Activated T-cell treated with anti-CD3 and anti-CD28 coated beads, Interleukin-2, amount 50 U/mL, for 4 hours (primary cell): ENCODE data around the gene SBNO2. TPM values are rescaled to one million over a fixed set of nuclear protein-coding genes. Genes with fewer than 3 reads are reported as not detected.
A peak's percentile ranks its signal among the peaks of the same experiment; 100 is the strongest.

Experiments
- ATAC-seq, 2 donors: fragments of 200-7000 bp; cut with Tn5 transposase; one replicate each; pipeline ENCODE4 v1.10.0; 2021
- DNase-seq: peaks from one replicate; pipeline ENCODE4 v3.0.0-alpha.2; 2020
- H3K27me3 Mint-ChIP-seq: one replicate; pipeline ENCODE4 v1.8.0; 2021; ENCODE audit warnings: low read depth, mixed read lengths
- H3K36me3 Mint-ChIP-seq: one replicate; pipeline ENCODE4 v1.8.0; 2022; ENCODE audit warnings: mixed read lengths; ENCODE audit not compliant: insufficient read depth
- H3K4me1 Mint-ChIP-seq: one replicate; pipeline ENCODE4 v1.8.0; 2021; ENCODE audit warnings: low read depth, mixed read lengths
- H3K4me3 Mint-ChIP-seq: one replicate; pipeline ENCODE4 v1.8.0; 2021; ENCODE audit warnings: mild to moderate bottlenecking, moderate library complexity, mixed read lengths
- H3K9me3 Mint-ChIP-seq: one replicate; pipeline ENCODE4 v1.8.0; 2021; ENCODE audit warnings: mixed read lengths
- total RNA-seq, 3 donors: library from RNA; stranded (reverse); gene quantifications; one replicate each; pipeline ENCODE4 v1.2.1, GENCODE V29; 2021

SBNO2 gene
- total RNA-seq, 3 donors from 2014 or later, result 134 to 140 (median 139) TPM

DNA sequence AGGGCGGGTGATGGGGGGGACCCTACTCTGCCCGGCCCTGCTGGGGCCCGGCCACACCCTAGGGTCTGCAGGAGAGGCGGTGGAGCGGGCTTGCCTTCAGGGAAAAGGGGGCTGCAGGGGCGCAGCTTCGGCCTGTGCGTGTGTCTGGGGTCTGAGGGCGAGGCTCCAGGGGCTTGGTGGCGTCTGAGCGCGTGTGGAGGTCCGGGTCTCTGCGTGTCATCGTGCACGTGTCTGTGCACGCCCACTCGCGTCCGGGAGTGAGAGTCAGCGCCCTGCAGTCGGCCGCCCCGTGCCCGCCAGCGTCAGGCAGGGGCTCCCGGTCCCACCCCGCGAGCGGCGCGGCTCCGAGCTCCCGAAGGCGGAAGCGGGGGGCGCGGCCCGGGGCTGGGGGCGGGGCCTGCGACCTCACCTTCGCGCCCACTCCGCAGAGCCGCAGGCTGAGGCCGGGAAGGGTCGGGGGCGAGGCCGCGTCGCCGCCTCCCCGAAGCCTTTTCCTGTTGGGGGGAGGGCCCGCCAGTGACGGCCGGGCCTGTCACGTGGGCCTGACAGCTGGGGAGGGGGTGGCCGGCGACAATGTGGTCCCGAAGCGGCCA is 107.2 kb downstream of the SBNO2 start, which contains the start of gene ARHGAP45:
Gene ARHGAP45 (plus strand): TSS at position 420 of the 593 bp plus-strand sequence. CDS start 239 bp downstream, outside the sequence.
- Mint-ChIP-seq H3K9me3 (no peaks in the 10 kb centered on the region), H3K4me1 (peaks cover 40% of the 10 kb centered on the region), H3K4me3 (peak within 1 kb of the TSS; percentile 89), H3K27me3 (no peaks in the 10 kb centered on the region), H3K36me3 (peaks cover 10% of the 10 kb centered on the region)
- peak; percentile 78 for DNase-seq
- peak; percentile 64 to 66 for ATAC-seq

- peak overlapping the region; percentile 53 for H3K4me3 Mint-ChIP-seq
- H3K4me1 Mint-ChIP-seq, result peaks cover 37% of the 10 kb centered on the region
- H3K27me3 Mint-ChIP-seq, result no peaks in the 10 kb centered on the region
- DNase-seq (no peak), ATAC-seq (no peak)
- H3K36me3 Mint-ChIP-seq, result peaks cover 7% of the 10 kb centered on the region
- no peaks in the 10 kb centered on the region for H3K9me3 Mint-ChIP-seq
These were observed 107.8 kb downstream of the SBNO2 start for GRCh38 chr19:1066251-1066747.

GRCh38 chr19:1065606-1066109 is 108.4 kb downstream of the SBNO2 start:
- Mint-ChIP-seq H3K4me1 (peaks cover 37% of the 10 kb centered on the region), H3K9me3 (no peaks in the 10 kb centered on the region), H3K4me3 (peak overlapping the region; percentile 49), H3K27me3 (no peaks in the 10 kb centered on the region), H3K36me3 (peaks cover 7% of the 10 kb centered on the region)
- DNase-seq, result no peak
- no peak for ATAC-seq

DNA sequence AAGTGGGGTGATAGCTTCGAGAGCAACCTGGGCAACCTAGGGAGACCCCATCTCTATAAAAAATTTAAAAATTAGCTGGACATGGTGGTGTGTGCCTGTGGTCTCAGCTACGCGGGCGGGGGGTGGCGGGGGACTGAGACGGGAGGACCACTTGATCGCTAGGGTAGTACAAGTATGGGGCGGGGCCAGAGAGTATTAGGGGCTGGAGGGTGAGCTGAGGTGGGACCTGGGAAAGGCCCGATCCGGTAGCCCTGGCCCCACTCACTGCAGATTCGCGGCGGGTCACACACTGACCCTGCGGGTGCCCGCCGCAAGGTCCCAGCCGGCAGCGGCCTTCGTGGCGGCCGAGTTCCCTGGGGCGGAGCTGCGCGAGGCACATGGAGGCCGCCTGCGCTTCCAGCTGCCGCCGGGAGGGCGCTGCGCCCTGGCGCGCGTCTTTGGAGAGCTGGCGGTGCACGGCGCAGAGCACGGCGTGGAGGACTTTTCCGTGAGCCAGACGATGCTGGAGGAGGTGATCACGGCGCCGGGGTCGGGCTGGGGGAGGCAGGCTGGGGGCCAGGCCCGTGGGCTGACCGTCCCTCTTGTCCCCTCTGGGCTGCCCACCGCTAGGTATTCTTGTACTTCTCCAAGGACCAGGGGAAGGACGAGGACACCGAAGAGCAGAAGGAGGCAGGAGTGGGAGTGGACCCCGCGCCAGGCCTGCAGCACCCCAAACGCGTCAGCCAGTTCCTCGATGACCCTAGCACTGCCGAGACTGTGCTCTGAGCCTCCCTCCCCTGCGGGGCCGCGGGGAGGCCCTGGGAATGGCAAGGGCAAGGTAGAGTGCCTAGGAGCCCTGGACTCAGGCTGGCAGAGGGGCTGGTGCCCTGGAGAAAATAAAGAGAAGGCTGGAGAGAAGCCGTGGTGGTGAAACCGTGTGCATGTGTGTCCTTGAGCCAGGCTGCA is 109.1 kb downstream of the SBNO2 start:
- no peaks in the 10 kb centered on the region for H3K27me3 Mint-ChIP-seq
- ATAC-seq (peak; percentile 47 to 52), DNase-seq (peak; percentile 71)
- H3K36me3 Mint-ChIP-seq, result peaks cover 7% of the 10 kb centered on the region
- H3K9me3 Mint-ChIP-seq, result no peaks in the 10 kb centered on the region
- H3K4me1 Mint-ChIP-seq, result peaks cover 35% of the 10 kb centered on the region
- peak overlapping the region; percentile 49 for H3K4me3 Mint-ChIP-seq

- ATAC-seq, result no peak
- no peak for DNase-seq
- Mint-ChIP-seq H3K9me3 (no peaks in the 10 kb centered on the region), H3K27me3 (no peaks in the 10 kb centered on the region), H3K4me3 (no peak overlapping the region), H3K4me1 (peaks cover 29% of the 10 kb centered on the region), H3K36me3 (peaks cover 3% of the 10 kb centered on the region)
These were observed 110.0 kb downstream of the SBNO2 start for GRCh38 chr19:1063909-1064660.

DNA sequence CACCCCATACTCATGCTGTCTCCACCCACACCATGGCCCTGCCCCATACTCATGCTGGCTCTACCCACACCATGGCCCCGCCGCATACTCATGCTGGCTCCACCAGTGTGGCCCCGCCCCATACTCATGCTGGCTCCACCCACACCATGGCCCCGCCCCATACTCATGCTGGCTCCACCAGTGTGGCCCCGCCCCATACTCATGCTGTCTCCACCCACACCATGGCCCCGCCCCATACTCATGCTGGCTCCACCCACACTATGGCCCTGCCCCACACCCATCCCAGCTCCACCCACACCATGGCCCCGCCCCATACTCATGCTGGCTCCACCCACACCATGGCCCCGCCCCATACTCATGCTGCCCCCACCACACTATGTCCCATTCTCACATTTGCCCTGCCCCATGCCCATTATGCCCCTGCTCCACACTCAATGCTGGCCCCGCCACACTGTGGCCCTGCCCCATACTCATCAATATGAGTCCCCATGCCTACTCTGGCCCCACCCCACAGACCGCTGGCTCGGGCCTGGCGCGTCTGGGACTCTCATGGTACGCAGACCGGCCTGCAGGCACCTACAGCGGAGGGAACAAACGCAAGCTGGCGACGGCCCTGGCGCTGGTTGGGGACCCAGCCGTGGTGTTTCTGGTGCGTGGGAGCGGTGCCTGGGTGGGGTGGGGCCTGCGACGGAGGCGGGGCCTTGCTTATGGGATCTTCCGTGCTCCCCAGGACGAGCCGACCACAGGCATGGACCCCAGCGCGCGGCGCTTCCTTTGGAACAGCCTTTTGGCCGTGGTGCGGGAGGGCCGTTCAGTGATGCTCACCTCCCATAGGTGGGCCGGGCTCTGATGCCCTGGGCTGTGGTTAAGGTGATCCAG is 110.8 kb downstream of the SBNO2 start:
- H3K4me3 Mint-ChIP-seq, result no peak overlapping the region
- no peaks in the 10 kb centered on the region for H3K27me3 Mint-ChIP-seq
- H3K9me3 Mint-ChIP-seq, result no peaks in the 10 kb centered on the region
- ATAC-seq (peak in 1 of 2 donors; percentile 7), DNase-seq (no peak)
- H3K4me1 Mint-ChIP-seq, result peaks cover 26% of the 10 kb centered on the region
- no peaks in the 10 kb centered on the region for H3K36me3 Mint-ChIP-seq

- Mint-ChIP-seq H3K4me3 (no peak overlapping the region), H3K36me3 (peaks cover under 1% of the 10 kb centered on the region), H3K4me1 (peaks cover 34% of the 10 kb centered on the region), H3K27me3 (no peaks in the 10 kb centered on the region), H3K9me3 (no peaks in the 10 kb centered on the region)
- DNase-seq (no peak), ATAC-seq (no peak)
These were observed 111.6 kb downstream of the SBNO2 start for GRCh38 chr19:1062387-1063029.

DNA sequence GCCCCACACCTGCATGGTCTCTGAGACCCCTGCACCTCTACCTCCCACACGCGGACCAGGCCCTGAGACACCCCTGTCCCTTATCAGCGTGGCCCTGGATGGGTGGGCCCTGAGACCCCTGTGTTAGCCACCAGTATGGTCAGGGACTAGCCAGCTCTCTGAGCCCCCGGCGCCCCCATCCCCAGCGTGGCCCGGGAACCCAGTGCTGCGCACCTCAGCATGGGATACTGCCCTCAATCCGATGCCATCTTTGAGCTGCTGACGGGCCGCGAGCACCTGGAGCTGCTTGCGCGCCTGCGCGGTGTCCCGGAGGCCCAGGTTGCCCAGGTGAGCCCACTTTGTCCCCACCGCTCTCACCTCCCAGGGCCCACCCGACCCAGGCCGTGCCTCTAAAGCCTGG is 112.1 kb downstream of the SBNO2 start:
- ATAC-seq (no peak), DNase-seq (no peak)
- Mint-ChIP-seq H3K36me3 (peaks cover 3% of the 10 kb centered on the region), H3K9me3 (no peaks in the 10 kb centered on the region), H3K27me3 (no peaks in the 10 kb centered on the region), H3K4me1 (peaks cover 39% of the 10 kb centered on the region), H3K4me3 (no peak overlapping the region)

- Mint-ChIP-seq H3K36me3 (peaks cover 11% of the 10 kb centered on the region), H3K4me3 (no peak overlapping the region), H3K9me3 (no peaks in the 10 kb centered on the region), H3K4me1 (peaks cover 36% of the 10 kb centered on the region), H3K27me3 (no peaks in the 10 kb centered on the region)
- DNase-seq (no peak), ATAC-seq (no peak)
These were observed 113.4 kb downstream of the SBNO2 start for GRCh38 chr19:1060689-1061088.

- no peak overlapping the region for H3K4me3 Mint-ChIP-seq
- no peaks in the 10 kb centered on the region for H3K9me3 Mint-ChIP-seq
- H3K4me1 Mint-ChIP-seq, result peaks cover 23% of the 10 kb centered on the region
- DNase-seq (no peak), ATAC-seq (no peak)
- peaks cover 11% of the 10 kb centered on the region for H3K36me3 Mint-ChIP-seq
- H3K27me3 Mint-ChIP-seq, result no peaks in the 10 kb centered on the region
These were observed 116.0 kb downstream of the SBNO2 start for GRCh38 chr19:1058112-1058511.
